Inflammatory macrophage treated with lipopolysaccharide for 4 hours (primary cell): Measurements from ENCODE around the gene DAPP1.
A peak's percentile ranks its signal among the peaks of the same experiment; 100 is the strongest.
"Not testable (repeated sequence)": the region's sequence is repeated elsewhere in the genome, so short reads cannot be mapped to it uniquely, and the experiment has no call there.

ENCODE experiments used
- DNase-seq: peaks from one replicate; pipeline ENCODE4 v3.0.0-alpha.2; 2020

DAPP1 gene

GRCh38 chr4:99825272-99825671 is 8.6 kb downstream of the DAPP1 start:
- DNase-seq: no peak

GRCh38 chr4:99826016-99826415 is 9.4 kb downstream of the DAPP1 start:
- no peak for DNase-seq

- DNase-seq: peak; percentile 84
Observed at GRCh38 chr4:99827454-99827853, 10.8 kb downstream of the DAPP1 start.

- no peak for DNase-seq
Observed at GRCh38 chr4:99827857-99828256, 11.2 kb downstream of the DAPP1 start.

- DNase-seq: no peak
Observed at GRCh38 chr4:99828477-99828876, 11.8 kb downstream of the DAPP1 start.

- DNase-seq: not testable (repeated sequence)
Observed at GRCh38 chr4:99830051-99830450, 13.4 kb downstream of the DAPP1 start.

GRCh38 chr4:99832321-99832720 is 15.7 kb downstream of the DAPP1 start:
- DNase-seq: no peak

- no peak for DNase-seq
Observed at GRCh38 chr4:99832758-99833157, 16.1 kb downstream of the DAPP1 start.

- DNase-seq: peak; percentile 36
Observed at GRCh38 chr4:99833756-99834155, 17.1 kb downstream of the DAPP1 start.

GRCh38 chr4:99834569-99834968 is 17.9 kb downstream of the DAPP1 start:
- no peak for DNase-seq

GRCh38 chr4:99835942-99836341 is 19.3 kb downstream of the DAPP1 start:
- no peak for DNase-seq

GRCh38 chr4:99838927-99839326 is 22.3 kb downstream of the DAPP1 start:
- no peak for DNase-seq

GRCh38 chr4:99841129-99841528 is 24.5 kb downstream of the DAPP1 start:
- DNase-seq: no peak

- no peak for DNase-seq
Observed at GRCh38 chr4:99843413-99843812, 26.8 kb downstream of the DAPP1 start.

- DNase-seq: no peak
Observed at GRCh38 chr4:99844048-99844447, 27.4 kb downstream of the DAPP1 start.

- DNase-seq: no peak
Observed at GRCh38 chr4:99845179-99845578, 28.6 kb downstream of the DAPP1 start.

- DNase-seq: peak; percentile 42
Observed at GRCh38 chr4:99845708-99846469, 29.3 kb downstream of the DAPP1 start.

GRCh38 chr4:99846891-99847290 is 30.3 kb downstream of the DAPP1 start:
- no peak for DNase-seq

GRCh38 chr4:99847362-99847976 is 30.8 kb downstream of the DAPP1 start:
- DNase-seq: peak; percentile 49

- DNase-seq: no peak
Observed at GRCh38 chr4:99848591-99849001, 32.0 kb downstream of the DAPP1 start.

- DNase-seq: no peak
Observed at GRCh38 chr4:99852199-99852749, 35.6 kb downstream of the DAPP1 start.

- DNase-seq: no peak
Observed at GRCh38 chr4:99853190-99853589, 36.6 kb downstream of the DAPP1 start.

GRCh38 chr4:99853999-99854398 is 37.4 kb downstream of the DAPP1 start:
- DNase-seq: no peak

GRCh38 chr4:99855678-99856077 is 39.1 kb downstream of the DAPP1 start:
- DNase-seq: peak; percentile 85
